GM15510 (cell line): ENCODE data around the gene NUP205.

Experiments used
- POLR2A ChIP-seq: IDR thresholded peaks from 3 replicates; pipeline ENCODE4 v1.6.1; 2011; ENCODE audit warnings: borderline replicate concordance; ENCODE audit not compliant: insufficient read length; ENCODE audit errors: extremely low read depth

The NUP205 gene

DNA sequence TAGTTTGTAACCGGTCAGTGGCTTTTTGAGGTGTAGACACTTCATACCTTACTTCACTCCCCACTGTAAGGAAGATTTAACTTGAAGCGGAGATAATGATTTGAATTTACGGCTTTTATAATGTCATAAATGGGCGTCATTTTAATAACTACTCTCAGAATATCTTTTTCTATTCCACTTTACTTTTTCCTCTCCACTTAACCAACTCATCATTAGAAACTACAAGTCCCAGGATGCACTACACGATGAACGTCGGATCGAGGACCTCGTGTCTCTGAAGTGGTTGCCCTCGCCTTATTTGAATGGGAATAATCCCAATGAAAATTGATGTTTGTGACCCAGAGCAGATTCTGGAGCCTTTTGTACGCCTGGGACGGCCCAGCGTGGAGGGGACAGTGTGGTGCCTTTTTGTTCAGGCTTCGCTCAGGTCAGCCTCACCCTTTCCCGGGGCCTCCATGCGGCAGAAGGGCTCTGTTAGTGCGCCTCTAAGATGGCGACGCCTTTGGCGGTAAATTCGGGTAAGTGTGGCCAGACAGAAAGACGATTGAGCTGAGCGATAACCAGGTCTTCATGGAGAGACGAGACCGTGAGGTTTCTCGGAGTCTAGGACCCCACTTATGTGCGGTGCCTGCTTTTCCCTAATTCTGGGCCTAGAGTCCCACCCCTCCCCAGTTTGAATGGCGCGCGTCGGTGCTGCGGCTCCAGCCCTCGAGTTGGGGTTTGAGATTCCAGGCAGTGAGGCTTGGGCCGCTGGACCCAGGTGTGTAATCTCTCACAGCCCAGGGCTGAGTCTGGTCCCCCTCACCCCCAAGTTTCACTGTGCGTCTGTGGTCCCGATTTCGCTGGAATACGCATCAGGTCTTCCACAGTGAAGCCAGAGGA, at the start of gene NUP205:
TSS of gene NUP205 (plus strand) at position 463 of the 882 bp plus-strand sequence. CDS start at position 491, 28 bp downstream.
- peak; percentile 77 for TF ChIP-seq POLR2A

GRCh38 chr7:135508883-135509588, 48.7 kb upstream of the NUP205 start:
- no peak for TF ChIP-seq POLR2A

DNA sequence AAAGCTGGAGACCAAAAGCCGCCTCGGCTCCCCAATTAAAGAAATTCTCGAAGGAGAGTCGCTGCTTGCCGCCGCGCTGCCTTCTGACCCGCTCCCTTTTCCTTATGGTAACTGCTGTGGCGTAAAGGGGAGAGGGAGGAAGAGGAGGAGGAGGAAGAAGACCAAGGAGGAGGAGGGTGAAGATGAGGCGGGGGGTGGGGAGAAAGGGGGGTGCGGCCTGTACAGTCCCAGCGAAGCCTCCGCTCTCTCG, 48.2 kb upstream of the NUP205 start:
- no peak for TF ChIP-seq POLR2A

- peak; percentile 82 for TF ChIP-seq POLR2A
Observed at GRCh38 chr7:135509839-135510591, 47.7 kb upstream of the NUP205 start, which contains the start of gene CNOT4. Gene CNOT4, minus strand, starts transcription at chr7:135510102. Its CDS starts 71,771 bp downstream, at chr7:135438331.

- TF ChIP-seq POLR2A = no peak
Observed at GRCh38 chr7:135510592-135511183, 47.0 kb upstream of the NUP205 start.

- no peak for TF ChIP-seq POLR2A
Observed at GRCh38 chr7:135512135-135512887, 45.4 kb upstream of the NUP205 start.

GRCh38 chr7:135514856-135515255, 42.9 kb upstream of the NUP205 start:
- TF ChIP-seq POLR2A = no peak

DNA sequence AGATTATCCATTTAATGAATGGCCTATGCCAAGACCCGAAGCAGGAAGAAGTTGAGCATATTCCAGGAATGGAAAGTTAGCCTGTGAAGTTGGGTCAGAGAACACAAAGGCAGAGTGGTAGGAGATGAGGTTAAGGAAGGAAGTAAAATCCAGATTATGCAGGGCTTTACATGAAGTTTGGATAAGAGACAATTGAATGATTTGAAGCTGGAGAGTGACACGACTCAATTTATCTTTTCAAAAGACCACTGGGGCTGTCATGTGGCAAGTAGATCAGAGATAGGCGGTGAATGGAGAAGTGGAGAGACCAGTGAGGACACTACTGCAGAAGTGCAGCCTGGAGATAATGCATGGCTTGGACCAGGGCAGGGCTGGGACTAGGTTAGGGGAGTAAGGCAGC, 40.7 kb upstream of the NUP205 start:
- TF ChIP-seq POLR2A = no peak

- no peak for TF ChIP-seq POLR2A
Observed at GRCh38 chr7:135518748-135519147, 39.0 kb upstream of the NUP205 start.

DNA sequence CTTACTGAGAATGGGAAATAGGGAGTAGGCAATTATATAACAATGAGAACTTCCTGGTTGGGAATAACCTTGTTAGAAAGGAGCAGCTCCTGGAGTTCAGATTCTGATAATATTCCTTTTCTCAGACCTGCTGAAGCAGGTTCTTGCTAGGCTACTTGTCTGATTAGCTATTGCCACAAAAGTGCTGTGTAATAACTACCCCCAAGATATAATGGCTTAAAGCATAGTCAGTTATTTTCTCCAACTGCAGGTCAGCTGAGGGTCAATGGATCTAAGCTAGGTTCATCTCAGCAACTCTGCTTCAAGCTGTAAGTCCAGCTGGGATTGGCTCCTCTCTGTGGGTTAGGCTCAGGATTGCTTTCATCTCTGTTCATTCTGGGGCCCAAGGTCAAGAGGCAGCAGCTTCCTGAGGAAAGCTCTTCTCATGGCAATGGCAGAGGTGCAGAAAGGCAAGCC, 38.5 kb upstream of the NUP205 start:
- TF ChIP-seq POLR2A = no peak

DNA sequence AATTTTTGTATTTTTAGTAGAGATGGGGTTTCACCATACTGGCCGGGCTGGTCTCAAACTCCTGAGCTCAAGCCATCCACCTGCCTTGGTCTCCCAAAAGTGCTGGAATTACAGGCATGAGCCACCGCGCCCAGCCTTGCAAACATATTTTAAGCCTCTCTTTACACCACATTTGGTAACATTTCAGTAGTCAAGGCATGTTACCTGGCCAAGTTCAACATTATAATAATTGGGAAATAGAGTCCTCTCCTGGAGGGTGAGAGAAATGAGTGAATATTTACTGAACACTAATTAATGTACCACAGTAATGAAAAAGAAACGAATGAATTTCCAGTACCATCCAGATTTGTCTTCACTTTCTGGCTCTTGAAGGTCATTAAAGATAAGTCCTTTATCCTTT, 37.8 kb upstream of the NUP205 start:
- no peak for TF ChIP-seq POLR2A

- no peak for TF ChIP-seq POLR2A
Observed at GRCh38 chr7:135522509-135522908, 35.2 kb upstream of the NUP205 start.

DNA sequence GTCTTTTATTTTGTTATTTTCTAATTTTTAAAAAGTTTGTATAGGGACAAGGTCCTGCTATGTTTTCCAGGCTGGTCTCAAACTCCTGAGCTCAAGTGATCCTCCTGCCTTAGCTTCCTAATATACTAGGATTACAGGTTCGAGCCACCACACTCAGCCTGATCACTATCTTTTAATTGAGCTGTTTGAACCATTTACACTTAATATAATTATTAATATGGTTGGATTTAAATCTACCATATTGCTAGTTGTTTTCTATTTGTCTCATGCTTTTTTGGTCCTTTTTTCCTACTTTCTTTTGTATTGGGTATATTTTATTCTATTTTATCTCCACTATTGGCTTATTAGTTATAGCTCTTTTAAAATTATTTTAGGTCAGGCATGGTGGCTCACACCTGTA, 34.6 kb upstream of the NUP205 start:
- TF ChIP-seq POLR2A = no peak

DNA sequence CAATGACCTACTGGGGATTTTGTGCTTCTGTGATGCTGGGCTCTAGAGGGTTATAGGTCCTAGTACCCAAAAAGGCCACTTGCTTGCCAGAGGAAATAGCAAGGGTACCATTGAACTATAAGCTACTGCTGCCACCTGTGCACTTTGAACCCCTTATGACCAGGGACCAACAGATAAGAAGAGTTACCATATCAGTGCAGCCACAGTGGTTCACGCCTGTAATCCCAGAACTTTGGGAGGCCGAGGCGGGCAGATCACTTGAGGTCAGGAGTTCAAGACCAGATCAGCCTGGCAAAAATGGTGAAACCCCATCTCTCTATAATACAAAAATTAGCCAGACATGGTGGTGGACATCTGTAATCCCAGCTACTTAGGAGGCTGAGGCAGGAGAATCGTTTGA, 32.3 kb upstream of the NUP205 start:
- TF ChIP-seq POLR2A = no peak
